HG03175 (cell line): ENCODE measurements around the gene SEMA6D.

Experiments used
- ATAC-seq: cut with Tn5 transposase; IDR thresholded peaks from one replicate; pipeline ENCODE4 v1.9.1; 2021; ENCODE audit warnings: mild to moderate bottlenecking, moderate library complexity; ENCODE audit not compliant: unreplicated experiment

The SEMA6D gene

GRCh38 chr15:47780971-47781370 lies 63.7 kb downstream of the SEMA6D start:
- ATAC-seq = no peak

DNA sequence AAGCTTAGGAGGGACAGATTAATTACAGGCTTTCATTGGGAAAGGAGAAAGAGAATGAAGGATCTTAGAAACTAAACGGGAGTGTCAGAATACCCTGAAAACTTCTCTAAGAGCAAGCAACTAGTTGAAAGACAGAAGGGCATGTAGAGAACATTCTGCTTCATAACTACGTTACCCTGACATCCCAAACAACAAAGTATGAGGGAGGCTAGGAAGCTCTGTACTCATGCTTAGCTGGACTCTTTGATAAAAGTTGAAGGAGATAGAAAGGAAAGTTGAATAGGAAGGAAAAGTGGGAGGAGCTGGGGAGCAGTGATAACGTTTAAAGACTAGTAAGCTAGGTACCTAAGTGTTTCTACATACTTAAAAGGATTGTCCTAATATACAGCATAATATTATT lies 64.2 kb downstream of the SEMA6D start:
- no peak for ATAC-seq

DNA sequence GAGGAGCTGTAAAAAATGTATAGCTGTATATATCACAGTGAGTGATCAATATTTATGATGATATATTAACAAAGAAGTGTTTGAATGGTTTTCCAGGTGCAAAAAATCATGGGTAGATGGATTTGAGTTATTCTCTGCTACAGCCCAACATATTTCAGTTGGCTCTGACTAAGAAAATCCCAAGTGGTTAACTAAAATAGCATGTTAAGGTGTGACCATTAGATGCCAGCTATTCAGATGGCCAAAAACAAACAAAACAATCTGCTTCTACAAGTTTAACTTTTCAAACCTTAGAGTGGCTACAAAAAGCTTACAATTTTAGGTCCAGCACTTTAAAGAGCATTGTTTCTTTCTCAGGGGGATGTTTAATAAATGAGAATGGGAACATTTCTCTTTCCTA lies 67.5 kb downstream of the SEMA6D start:
- no peak for ATAC-seq

GRCh38 chr15:47786371-47786770 lies 69.1 kb downstream of the SEMA6D start:
- ATAC-seq = no peak

DNA sequence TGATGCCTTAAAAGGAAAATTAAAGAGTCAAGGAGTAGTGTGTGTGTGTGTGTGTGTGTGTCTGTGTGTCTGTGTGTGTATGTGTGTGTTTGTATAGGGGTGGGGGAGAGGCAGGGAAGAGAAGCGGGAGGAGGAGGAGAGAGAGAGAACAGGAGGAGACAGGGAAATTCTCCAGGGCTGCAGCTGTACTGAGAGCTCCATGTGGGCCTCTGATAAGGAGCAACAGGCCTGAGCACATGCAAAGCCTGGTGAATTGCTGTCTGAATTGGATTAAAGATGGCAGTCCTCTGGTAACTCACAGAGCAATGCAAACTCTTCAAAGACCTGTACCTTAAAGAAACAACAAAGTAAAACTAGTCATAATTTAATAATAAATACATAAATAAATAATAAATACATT lies 70.6 kb downstream of the SEMA6D start:
- no peak for ATAC-seq

DNA sequence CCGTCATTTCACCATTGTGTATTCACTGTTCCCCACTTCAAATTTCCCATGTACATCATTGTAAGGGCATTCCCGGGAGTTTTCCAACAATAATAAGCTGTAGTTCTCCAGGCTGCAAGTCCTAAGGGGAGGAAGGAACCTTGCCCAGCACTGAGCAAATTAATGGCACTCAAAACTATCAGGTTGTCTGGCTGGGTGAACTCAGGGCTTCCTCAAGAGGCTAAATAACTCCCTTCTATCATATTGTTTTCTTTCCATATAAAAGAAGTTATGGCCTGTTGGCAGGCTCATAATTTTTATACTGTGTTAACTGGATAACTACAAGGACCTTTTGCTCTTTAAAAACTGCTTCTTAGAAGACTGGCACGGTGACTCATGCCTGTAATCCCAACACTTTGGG lies 71.4 kb downstream of the SEMA6D start:
- no peak for ATAC-seq

DNA sequence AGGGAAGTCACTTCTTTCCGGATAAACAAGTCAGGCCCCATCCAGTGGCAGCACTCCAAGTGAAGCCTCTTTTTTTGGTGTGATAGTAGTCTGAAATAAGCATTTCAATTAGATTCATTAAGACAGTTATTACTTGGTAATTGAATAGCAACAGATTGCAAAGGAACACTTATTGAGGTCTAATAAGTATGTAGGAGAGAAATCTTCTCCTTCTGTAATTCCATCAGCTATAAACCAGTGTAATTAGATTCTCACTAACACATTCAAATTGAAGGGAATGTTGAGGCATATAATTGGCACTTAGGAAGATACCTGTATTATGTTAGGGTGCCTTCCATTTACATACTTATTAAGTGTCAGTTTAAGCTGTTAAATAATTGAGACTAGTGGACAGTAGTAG lies 73.9 kb downstream of the SEMA6D start:
- no peak for ATAC-seq

DNA sequence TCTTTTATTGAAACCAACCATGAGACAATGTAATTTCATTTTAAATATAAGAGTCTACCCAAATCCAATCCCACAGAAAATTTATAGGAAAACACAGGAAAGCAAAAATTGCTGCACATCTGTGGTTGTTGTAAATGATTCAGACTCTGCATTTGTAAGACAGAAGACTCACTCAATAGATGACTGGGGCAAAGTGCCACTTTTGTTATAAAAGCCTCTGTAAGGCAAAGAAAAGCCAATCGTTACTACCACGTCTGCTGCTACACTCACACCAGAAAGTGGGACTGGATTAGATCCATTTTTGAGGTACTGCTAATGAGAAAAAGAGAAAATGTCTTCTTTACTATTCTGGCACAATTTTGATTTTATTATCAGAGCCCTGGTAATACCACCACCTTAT lies 74.9 kb downstream of the SEMA6D start:
- ATAC-seq = no peak

DNA sequence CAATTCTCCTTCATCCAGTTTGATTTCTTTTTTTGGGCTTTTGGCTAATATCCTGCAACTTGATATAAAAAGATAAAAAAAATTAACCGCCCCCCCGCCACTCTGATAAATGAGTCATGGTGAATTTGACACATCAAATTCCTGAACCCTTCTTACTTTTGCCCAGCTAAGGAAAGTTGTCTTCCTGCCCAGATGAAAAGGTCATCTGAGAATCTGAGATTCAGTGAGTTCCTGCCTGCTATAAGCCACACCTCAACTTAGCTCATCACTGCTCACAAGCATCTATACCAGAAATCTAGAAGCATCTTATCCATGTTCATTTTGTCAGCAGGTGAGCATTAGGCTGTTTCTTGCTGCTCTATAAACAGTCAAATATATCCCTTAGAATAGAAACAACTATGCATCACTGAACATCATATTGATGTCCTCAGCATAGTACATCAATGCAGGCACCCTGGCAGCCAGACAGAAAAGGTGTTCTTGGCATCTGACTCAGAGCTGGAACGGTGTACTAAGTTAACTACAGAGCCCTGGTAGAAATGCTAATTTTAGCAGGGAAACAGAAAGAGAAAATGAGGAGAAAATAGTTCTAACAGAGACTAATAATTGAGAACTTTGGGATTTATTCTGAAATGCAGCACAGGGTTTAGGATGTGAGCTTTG lies 77.1 kb downstream of the SEMA6D start:
- no peak for ATAC-seq

DNA sequence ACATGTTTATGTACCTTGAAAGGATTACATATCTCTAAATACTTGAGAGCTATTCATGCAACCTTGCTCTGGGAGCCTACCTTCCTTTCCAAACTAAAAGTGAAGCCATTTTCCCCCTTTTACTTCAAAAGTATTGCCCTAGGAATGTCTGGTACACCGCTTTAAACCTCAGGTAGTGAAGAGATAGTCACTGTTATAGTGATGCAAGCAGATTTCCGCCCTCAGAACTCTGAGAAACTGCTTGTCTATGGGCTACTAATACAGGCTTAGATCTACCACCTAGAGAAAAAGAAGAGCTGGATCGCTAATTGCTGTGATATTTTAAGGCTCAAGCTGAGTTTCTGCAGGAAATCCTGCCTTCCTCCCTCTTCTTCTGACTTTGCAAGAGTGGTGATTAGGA lies 78.6 kb downstream of the SEMA6D start:
- ATAC-seq = no peak

DNA sequence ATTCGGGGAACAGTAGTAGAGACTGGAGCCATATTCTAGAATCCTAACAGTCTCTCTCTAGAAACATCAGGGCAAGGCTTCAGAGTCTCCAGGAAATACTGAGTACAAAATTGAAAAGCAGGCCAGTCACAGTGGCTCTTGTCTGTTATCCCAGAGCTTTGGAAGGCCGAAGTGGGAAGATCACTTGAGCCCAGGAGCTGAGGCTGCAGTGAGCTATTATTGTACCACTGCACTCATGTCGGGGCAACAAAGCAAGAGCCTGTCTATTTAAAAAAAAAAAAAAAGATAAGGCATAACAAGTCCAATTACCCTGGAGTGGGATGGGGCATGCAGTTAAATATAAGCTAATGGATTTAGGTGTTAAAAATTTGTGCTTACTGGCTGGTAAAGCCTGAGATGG lies 79.0 kb downstream of the SEMA6D start:
- ATAC-seq = no peak

- no peak for ATAC-seq
These were observed 79.5 kb downstream of the SEMA6D start for GRCh38 chr15:47796830-47797229.

DNA sequence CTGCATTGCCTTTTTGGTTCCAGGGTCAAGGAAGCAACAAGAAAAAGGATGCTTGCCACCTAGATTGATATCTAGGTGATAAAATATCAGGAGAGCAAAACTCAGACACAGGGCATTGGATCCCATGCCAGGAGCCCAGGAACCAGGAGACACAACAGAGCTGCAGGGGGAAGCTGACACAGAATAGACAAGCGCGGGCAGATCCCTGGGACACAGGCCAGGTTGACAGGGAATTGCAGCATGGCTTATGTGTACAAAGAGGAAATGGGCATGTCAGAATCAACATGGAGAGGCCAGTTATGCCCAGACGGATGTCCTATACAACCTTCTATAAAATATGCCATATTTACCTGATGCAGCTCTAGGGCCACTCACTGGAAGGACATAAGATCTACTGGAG lies 84.2 kb downstream of the SEMA6D start:
- no peak for ATAC-seq

- ATAC-seq = no peak
These were observed 84.9 kb downstream of the SEMA6D start for GRCh38 chr15:47802216-47802615.

- ATAC-seq = no peak
These were observed 86.5 kb downstream of the SEMA6D start for GRCh38 chr15:47803767-47804166.

DNA sequence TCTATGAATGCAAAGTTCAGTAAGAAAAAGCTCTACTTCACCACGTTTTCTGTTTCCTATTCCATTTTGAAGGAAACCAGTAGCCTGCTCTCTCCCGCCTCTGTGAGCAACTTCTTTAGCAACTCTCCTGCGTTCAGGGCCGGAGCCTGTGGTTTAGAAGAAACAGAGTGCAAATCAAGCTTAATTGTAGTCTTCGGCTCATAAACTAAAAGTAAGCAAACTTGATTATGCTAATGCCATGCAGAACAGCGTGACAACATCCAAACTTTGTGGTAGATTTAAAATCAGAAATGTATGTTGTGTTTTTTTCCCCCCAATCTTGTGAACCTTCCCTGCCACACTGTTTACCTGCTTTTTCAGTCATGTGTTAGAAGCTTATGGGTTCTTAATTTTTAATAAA lies 87.4 kb downstream of the SEMA6D start:
- ATAC-seq = no peak

GRCh38 chr15:47806008-47806407 lies 88.7 kb downstream of the SEMA6D start:
- ATAC-seq = no peak

- ATAC-seq = no peak
These were observed 93.9 kb downstream of the SEMA6D start for GRCh38 chr15:47811172-47811571.

- ATAC-seq = peak; percentile 72
These were observed 95.2 kb downstream of the SEMA6D start for GRCh38 chr15:47812470-47812999.

GRCh38 chr15:47813748-47814384 lies 96.6 kb downstream of the SEMA6D start:
- peak; percentile 86 for ATAC-seq

DNA sequence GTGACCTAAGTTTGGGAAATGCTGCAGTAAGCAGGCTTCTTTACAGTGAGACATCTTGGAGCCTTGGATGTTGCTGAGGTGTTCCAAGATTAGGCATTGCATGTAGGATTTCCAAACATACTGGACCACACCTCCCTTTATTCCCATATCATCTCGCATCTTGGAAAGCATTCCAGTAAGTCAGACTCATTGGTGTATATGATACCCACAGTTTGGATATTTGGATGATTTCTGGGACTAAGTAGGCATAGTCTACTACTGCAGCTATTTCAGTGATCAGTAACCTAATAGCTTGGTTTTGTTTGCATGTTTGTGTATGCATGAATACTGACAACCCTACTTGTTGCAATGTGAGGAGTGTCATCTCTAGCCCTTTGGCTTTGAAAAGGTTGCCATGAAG lies 97.3 kb downstream of the SEMA6D start:
- ATAC-seq = no peak

DNA sequence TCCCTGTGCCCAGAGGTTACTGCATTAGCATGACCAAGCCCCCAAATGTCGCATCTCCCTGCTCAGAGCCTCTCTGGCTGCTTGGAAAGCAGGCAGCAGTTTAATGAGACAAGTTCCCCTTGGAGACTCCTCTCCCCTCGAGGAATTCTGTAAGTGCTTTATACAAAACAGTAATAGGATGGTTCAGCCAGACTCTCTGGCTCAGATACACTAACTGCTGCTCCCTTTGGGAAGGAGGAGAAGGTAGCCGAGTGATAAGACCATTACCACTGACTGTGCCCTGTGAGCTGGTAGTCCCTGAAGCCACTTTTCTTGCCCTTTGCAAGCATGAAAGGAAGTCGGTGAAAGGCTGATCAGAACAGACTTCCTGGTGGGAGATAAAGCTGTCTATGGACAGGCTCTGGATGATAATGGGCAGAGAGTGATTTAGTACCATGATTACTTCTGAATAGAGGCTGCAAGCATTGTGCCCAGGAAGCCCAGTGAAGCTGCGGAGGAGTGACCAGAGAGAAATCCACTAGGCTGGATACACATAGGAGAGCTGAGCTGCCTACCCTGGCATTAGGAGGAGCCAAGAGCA lies 100.8 kb downstream of the SEMA6D start:
- ATAC-seq = no peak
